NCI-H146 (cell line): ENCODE measurements around the gene TNIK.

ENCODE experiments used
- DNase-seq: peaks from one replicate; lab custom pipeline; 2025; lab: John Stamatoyannopoulos, UW

TNIK gene

GRCh38 chr3:171358181-171358880, 101.9 kb downstream of the TNIK start:
- DNase-seq: no peak

- no peak for DNase-seq
Measured at GRCh38 chr3:171357721-171358120, 102.5 kb downstream of the TNIK start.

DNA sequence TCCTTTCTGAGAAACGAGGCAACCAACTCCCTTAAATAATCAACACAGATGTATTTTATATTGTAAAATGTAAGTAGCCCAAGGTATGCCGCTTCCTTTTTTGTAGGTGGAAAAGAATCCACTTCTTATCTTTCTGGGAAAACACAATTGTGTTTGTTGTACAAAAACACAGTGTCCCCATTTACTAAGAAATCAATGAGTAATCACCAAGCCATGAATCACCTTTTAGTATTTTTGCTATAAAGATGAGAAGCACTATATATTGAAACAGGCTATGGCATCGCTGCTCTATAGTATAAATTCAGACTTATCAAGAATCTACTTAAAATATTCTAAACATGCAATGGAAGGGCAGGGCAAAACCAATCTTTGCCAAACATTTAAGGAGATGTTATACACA, 104.0 kb downstream of the TNIK start:
- no peak for DNase-seq

DNA sequence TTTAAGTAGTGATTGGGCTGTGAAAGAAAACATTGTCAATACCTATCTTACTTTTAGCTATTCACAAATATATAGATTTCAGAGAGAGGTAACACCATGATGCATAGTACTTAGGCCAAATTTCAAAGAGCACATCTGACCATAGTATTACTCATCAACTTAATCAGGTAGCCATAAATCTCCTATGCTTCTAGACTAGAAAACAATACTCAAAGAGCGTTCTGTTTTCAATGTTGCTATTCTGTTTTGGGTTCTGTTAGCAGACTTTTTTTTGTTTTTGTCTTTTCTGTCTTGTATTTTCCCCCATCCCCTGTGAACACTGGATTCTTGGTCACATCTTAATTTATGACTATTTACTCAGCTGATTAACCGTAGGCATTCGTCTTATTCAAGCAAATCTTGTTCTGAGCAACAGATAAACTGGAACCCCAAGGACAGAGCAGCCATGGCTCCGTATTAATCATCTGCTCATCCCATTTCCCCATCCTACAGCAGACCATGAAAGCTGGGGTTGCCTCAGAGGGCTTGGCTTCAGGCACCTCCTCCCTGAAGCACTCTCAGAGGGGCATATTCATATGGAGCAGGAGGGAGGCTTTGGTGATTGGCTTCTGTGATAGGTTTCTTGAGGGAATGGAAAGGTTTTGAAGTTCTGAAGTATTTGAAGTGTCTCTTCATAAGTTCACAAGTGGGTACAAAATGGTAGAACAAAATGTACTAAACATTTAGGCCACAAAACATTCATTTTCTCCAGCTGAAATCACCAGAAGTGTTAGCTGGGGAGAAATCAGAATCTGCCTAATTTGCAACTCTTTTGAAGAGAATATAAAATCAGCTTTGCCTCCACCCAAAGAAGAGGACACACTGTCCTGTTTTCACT, 105.3 kb downstream of the TNIK start:
- DNase-seq: no peak

- no peak for DNase-seq
Measured at GRCh38 chr3:171354049-171354705, 106.0 kb downstream of the TNIK start.

- no peak for DNase-seq
Measured at GRCh38 chr3:171353423-171353822, 106.8 kb downstream of the TNIK start.

DNA sequence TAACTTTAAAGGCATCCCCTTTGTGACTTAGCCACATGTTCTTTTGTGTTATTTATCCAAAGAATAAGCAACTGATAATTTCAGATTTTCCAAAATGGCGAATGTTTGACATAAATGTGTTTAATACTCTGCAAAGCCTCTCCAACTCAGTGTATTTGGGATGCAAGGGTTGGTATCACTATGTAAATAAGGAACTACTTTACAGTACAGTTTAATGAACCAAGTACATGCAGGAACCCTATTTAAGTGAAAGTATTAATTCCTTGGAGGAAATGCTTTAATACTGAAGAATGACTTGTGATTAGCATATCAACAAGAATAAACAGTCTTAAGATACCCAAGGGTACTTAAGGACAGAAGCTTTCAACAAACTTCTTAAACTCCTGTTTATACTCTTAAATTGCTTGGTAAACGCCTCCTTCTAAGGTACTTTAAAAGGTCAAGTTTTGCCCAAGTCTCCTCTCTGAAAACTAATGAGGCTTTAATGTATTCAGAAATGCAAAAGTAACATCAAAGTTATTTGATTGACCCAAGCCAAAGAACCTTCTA, 107.7 kb downstream of the TNIK start:
- DNase-seq: no peak

DNA sequence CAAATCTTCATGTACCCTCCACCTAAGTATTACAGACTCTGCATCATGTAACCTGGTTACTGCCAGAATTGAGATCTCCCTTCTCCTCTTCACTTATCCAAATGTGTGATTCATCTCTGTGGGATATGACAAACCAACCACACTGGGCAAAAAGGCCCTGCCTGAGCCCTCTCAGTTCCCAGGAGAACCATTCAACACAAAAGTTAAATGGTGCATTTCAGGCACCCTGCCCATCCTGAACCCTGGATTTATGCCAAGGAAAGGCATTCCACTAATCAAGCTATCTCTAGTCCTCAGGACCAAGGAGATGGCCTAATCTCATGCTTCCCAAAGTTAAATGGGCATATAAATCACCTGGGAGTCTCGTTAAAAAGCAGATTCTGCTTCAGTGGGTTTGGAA, 108.5 kb downstream of the TNIK start:
- DNase-seq: no peak

- DNase-seq: no peak
Measured at GRCh38 chr3:171350364-171350763, 109.8 kb downstream of the TNIK start.

DNA sequence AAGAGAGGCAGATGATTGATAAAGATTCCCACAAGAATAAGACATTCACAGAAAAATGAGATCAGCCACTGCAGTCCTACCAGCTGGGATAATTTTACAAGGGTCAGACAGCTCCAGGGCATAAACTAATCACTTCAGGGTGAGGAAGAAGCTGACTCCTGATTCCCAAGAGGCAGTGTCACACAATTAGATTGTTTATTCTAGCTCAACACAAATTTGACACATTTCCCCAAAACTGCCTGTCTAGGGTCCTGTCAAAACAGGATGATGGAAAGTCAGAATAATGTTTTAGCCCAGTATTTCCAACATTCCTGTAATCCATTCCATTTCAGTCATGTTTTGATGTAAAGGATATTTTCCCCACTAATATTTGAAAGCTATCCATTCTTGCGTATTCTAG, 110.8 kb downstream of the TNIK start:
- DNase-seq: no peak

DNA sequence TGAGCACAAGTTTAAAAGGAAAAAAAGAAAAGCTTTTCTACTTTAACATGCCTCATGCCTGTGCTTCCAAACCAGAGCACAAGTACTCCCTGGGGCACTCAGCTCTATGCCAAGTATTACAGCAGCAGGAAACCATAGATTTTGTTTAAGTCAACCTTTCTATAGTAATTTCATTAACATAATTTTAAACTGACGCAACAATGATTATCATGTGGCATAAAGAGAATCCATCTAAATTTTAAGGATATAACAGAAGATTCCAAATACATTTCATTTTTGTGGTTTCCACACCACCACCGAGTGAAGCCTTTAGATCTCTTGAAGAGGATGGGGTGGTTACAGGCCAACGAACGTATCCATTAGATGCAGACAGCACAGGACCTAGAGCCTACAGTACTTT, 112.1 kb downstream of the TNIK start:
- no peak for DNase-seq

DNA sequence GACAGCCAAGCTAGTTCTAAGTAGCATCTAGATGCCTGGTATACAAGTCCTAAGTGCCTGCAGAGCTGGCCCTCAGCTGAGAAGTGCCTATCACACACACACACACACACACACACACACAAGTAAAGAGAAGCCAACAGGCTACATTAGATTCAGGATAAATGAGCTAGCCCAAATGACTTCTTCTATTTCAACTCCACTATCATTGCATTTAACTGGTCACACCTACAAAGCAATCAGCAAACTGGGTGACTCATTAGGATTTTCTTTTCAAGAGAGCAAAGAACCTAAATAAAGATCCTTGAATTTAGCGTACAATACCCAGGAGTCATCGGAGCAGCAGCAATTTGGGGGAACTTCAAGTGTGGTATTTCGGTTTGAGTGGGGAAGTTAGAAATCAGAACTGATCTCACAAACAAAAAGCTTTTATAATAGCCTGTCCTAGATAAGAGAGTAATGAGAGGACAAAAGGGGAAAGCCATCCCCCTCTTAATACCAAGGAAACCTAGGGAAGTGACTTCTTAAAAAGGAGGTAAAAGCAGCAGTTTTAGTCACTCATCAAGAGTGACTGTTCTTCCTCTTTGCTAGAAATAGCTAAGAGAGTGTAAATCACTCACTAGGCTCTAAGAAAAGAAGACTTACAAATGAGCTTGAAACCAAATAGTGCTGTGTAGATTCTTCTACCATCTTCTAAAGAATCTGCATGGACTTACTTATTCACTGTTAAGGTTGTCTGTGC, 112.7 kb downstream of the TNIK start:
- DNase-seq: no peak

- no peak for DNase-seq
Measured at GRCh38 chr3:171346582-171347300, 113.5 kb downstream of the TNIK start.

DNA sequence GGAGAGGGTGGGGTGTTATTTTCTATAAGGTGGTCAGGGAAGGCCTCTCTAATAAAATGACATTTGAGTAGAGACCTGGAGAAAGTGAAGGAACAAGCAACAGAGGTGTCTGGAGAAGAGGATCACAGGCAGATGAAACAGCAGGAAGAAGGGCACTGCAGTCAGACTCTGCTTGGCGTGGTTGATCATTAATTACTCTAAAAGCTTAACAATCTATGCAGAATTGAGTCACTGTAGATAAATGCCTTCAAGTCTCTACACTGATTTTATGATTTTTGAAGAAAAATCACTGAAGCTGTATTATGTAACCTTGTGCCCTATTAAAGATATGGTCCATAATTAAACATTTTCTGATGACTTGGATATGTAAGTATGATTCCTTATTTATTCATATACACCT, 114.2 kb downstream of the TNIK start:
- no peak for DNase-seq

DNA sequence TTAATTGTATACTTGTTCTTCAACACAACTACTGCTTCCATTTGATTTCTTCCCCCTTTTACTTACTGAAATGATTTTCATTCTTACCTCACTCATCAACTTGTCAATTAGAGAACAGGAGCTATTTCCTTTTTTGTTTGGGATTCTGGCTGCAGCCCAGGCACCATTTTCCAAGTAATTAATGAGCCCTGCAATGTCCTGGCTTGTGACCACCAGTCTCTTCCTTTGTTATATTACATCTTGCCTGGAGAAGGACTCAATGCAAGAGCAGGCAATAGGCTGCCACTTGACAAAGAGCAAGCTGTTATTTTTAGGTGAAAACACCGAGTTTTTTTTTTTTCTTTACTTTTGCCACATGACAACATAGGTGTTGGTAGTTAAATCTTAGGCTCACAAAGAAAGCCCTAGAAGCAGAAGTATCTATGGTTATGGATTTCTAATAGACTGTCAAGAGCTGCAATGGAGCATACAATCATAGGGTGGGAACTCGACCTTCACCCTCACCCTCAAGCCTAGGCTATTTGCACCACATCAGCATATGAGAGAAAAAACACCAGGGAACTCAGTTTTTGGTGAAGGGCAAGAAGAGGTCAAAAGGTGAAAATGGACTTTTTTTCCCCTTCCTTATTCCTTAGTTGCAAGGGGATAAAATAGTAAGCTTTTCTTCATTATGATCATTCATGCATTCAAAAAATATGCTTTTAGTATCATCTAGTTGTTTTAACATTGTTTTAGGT, 114.9 kb downstream of the TNIK start:
- no peak for DNase-seq

DNA sequence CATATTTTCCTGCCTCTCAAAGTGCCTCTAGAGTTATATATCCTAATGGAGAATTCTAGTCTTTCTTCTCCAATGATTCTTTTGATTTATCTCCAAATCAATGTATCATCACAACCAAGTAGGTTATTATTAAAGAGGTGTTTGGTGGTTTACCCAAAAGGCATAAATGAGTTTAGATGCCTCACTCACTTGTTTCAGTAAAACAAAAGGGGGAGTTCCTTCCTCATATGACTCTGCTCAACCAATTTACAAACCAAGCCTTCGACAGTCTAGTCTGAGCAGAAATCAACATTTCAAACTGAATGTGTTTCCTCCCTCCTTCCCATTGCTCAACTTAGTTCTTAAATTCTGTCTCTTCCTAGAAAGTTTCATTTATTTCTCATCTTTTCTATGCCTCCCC, 116.5 kb downstream of the TNIK start:
- DNase-seq: no peak

- DNase-seq: no peak
Measured at GRCh38 chr3:171342783-171343420, 117.3 kb downstream of the TNIK start.

GRCh38 chr3:171342200-171342599, 118.0 kb downstream of the TNIK start:
- DNase-seq: no peak

DNA sequence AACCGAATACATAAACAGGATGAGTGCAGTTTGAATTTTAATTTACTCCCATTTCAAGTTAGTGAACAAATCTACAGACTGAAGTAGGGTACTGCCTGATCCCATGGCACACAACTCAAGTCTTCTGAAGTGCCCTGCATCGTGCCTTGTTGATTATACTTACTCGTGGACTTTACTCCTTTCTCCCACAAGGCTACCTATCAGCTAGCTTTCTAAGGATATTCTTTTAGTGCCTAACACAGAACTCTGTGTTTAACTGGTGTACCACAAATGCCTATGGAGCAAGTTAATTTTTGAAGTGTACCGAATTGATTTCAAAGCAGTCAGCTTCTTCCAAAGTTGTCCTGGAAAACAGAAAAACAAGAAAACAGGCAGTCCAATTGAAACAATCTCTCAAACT, 119.8 kb downstream of the TNIK start:
- no peak for DNase-seq

DNA sequence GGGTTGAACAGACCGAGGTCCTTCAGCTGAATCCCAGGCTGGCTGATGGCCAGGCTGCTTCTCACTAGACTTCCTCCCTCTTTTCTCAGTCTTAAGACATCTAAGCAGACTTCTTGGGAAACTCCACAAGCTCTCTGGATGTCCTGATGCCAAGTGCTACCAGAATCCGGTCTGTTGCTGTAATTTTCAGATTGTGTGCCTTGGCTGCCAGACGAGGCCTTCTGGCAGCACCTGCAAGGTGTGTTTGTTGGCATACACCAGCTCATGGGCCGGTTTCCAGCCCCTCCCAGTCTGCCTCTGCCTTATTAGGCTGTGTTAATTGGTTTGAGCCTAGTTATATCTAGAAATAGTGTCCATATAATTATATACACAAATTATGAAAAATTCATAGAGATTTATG, 120.6 kb downstream of the TNIK start:
- no peak for DNase-seq
